VCaP (cell line): Measurements from ENCODE around the gene MPV17L2.

Experiments used
- H3K27ac ChIP-seq: fragments of 450-650 bp; 2 replicates; pipeline ENCODE4 v1.5.1; 2017
- CTCF ChIP-seq: fragments of 450-650 bp; conservative IDR thresholded peaks from 2 replicates; pipeline ENCODE4 v1.5.1; 2017; ENCODE audit warnings: mild to moderate bottlenecking, moderate library complexity

The MPV17L2 gene

GRCh38 chr19:18227781-18228271, 34.8 kb downstream of the MPV17L2 start:
- TF ChIP-seq CTCF = no peak
- no peak overlapping the region for H3K27ac ChIP-seq

- H3K27ac ChIP-seq = no peak overlapping the region
- peak; percentile 68 for TF ChIP-seq CTCF
Measured at GRCh38 chr19:18229474-18229873, 36.5 kb downstream of the MPV17L2 start.

GRCh38 chr19:18229915-18230314, 36.9 kb downstream of the MPV17L2 start:
- no peak overlapping the region for H3K27ac ChIP-seq
- no peak for TF ChIP-seq CTCF

- TF ChIP-seq CTCF = no peak
- no peak overlapping the region for H3K27ac ChIP-seq
Measured at GRCh38 chr19:18230941-18231734, 38.1 kb downstream of the MPV17L2 start.

GRCh38 chr19:18231775-18232174, 38.8 kb downstream of the MPV17L2 start:
- TF ChIP-seq CTCF = no peak
- H3K27ac ChIP-seq = no peak overlapping the region

GRCh38 chr19:18232540-18233223, 39.7 kb downstream of the MPV17L2 start:
- TF ChIP-seq CTCF = peak; percentile 54
- H3K27ac ChIP-seq = no peak overlapping the region; the same call in 1 of the 2 replicates

GRCh38 chr19:18233224-18233825, 40.3 kb downstream of the MPV17L2 start:
- H3K27ac ChIP-seq = no peak overlapping the region; the same call in 1 of the 2 replicates
- no peak for TF ChIP-seq CTCF
